HEK293 (cell line): ENCODE data around the gene ZNF84.
A peak's percentile ranks its signal among the peaks of the same experiment; 100 is the strongest.

Experiments used
- CTCF ChIA-PET: fragments of 350-600 bp; formaldehyde crosslinking; extraction: SDS; loops from one replicate; lab custom pipeline; 2021; ENCODE audit warnings: antibody characterized with exemption; lab: Yijun Ruan, JAX
- POLR2A ChIA-PET: fragments of 300-600 bp; formaldehyde crosslinking; extraction: SDS; loops from one replicate; lab custom pipeline; 2020; ENCODE audit warnings: antibody characterized with exemption, inconsistent platforms; lab: Yijun Ruan, JAX
- H3K27ac ChIP-seq: fragments of 200-500 bp; sonication (Bioruptor generic); 2 replicates; pipeline ENCODE4 v1.5.1; 2014; ENCODE audit warnings: low read depth, low read length, control low read depth, inconsistent platforms; ENCODE audit errors: extremely low read depth
- H3K36me3 ChIP-seq, 2 experiments: fragments of 200-500 bp in 1 of 2; sonication (Bioruptor generic) in 1 of 2; 1 replicate in 1 of 2; 2 replicates in 1 of 2; pipeline ENCODE4 v1.5.1; 2014 to 2017; ENCODE audit warnings: inconsistent platforms in 2 of 2, low read length in 2 of 2; ENCODE audit not compliant: control insufficient read depth in 2 of 2, insufficient read depth in 1 of 2
- H3K4me1 ChIP-seq: fragments of 200-500 bp; sonication (Bioruptor generic); 2 replicates; pipeline ENCODE4 v1.5.1; 2014; ENCODE audit warnings: mild to moderate bottlenecking, low read length, inconsistent platforms; ENCODE audit not compliant: control insufficient read depth, insufficient read depth
- H3K4me3 ChIP-seq: 2 replicates; pipeline ENCODE4 v1.5.1; 2011; ENCODE audit warnings: low read depth, mild to moderate bottlenecking, control low read depth, low read length, moderate library complexity
- H3K9me3 ChIP-seq: fragments of 200-500 bp; sonication (Bioruptor generic); 2 replicates; pipeline ENCODE4 v1.5.1; 2014; ENCODE audit warnings: low read depth, low read length, inconsistent platforms; ENCODE audit not compliant: control insufficient read depth, insufficient read depth
- HOXA7 ChIP-seq: sonication (generic); formaldehyde crosslinking; IDR thresholded peaks from 2 replicates; pipeline ENCODE4 v1.8.1; 2022; ENCODE audit warnings: missing genetic modification reagents, borderline replicate concordance
- SETDB1 ChIP-seq: IDR thresholded peaks from one replicate; pipeline ENCODE4 v1.6.1; 2017; ENCODE audit warnings: mild to moderate bottlenecking, low read length, moderate library complexity, mixed read lengths; ENCODE audit not compliant: insufficient read length
- TRIM28 ChIP-seq: IDR thresholded peaks from 2 replicates; pipeline ENCODE4 v1.6.1; 2011; ENCODE audit warnings: low read length, control low read depth, borderline replicate concordance
- ZNF274 ChIP-seq, 2 experiments: fragments of 200-500 bp in 1 of 2; fragments of 450-650 bp in 1 of 2; sonication (Bioruptor generic) in 1 of 2; formaldehyde crosslinking in 1 of 2; IDR thresholded peaks; 2 replicates each; pipeline versions ENCODE4 v1.5.1 to v1.6.1; 2014 to 2016; ENCODE audit warnings: borderline replicate concordance in 1 of 2, inconsistent platforms in 1 of 2, low read length in 1 of 2, missing biosample characterization in 1 of 2, missing genetic modification characterization in 1 of 2
- ZNF335 ChIP-seq: fragments of 450-650 bp; formaldehyde crosslinking; conservative IDR thresholded peaks from 2 replicates; pipeline ENCODE4 v1.5.1; 2016; ENCODE audit warnings: missing biosample characterization, missing genetic modification characterization
- ZNF843 ChIP-seq: fragments of 450-650 bp; formaldehyde crosslinking; IDR thresholded peaks from 2 replicates; pipeline ENCODE4 v1.5.1; 2016; ENCODE audit warnings: missing biosample characterization, missing genetic modification characterization
- TF ChIP-seq, protein P1 (sequence below): fragments of 450-650 bp; formaldehyde crosslinking; IDR thresholded peaks from 2 replicates; pipeline ENCODE4 v1.5.1; 2016; ENCODE audit warnings: missing biosample characterization, missing genetic modification characterization, borderline replicate concordance
- TF ChIP-seq, protein P2 (sequence below): fragments of 450-650 bp; formaldehyde crosslinking; conservative IDR thresholded peaks from 2 replicates; pipeline ENCODE4 v1.5.1; 2016; ENCODE audit warnings: low read depth, missing biosample characterization, missing genetic modification characterization

The ZNF84 gene

DNA sequence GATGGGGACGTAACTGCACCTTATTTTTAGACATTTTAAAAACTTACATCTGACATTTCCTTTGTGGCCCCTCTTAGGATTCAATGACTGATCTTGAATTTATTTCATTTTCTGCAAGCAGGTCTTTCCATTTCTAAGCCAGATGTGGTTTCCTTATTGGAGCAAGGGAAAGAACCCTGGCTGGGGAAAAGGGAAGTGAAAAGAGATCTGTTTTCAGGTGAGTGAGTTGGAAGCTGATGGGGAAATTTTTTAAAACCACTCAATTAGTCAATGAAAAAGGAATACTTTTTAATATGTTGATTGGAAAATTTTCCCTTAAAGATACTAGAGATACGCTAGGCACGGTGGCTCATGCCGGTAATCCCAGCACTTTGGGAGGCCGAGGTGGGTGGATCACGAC is 46.0 kb downstream of the ZNF84 start:
- peaks cover 5% of the 10 kb centered on the region for H3K9me3 ChIP-seq
- TF ChIP-seq ZNF843 (tag by site-specific recombination) = no peak
- POLR2A ChIA-PET = interaction anchor here (0.6 kb wide), 1 partner anchor 46 kb away, joined by 3 read pairs; the partner anchor contains the start of gene ZNF84
- H3K36me3 ChIP-seq = peaks cover 53 to 67% of the 10 kb centered on the region in 2 experiments
- H3K27ac ChIP-seq = no peak overlapping the region
- no peak overlapping the region for H3K4me3 ChIP-seq
- no peaks in the 10 kb centered on the region for H3K4me1 ChIP-seq
- CTCF ChIA-PET = no interaction called here

DNA sequence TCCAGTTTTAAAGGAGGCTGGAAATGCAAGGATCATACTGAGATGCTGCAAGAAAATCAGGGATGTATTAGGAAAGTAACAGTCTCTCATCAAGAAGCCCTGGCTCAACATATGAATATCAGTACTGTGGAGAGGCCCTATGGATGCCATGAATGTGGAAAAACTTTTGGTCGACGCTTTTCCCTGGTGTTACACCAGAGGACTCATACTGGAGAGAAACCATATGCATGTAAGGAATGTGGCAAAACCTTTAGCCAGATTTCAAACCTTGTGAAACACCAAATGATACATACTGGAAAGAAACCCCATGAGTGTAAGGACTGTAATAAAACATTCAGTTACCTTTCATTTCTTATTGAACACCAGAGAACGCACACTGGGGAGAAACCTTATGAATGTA is 68.3 kb downstream of the ZNF84 start:
- Histone ChIP-seq H3K36me3 (peaks cover 12 to 57% of the 10 kb centered on the region in 2 experiments), H3K4me3 (no peak overlapping the region), H3K4me1 (no peaks in the 10 kb centered on the region), H3K9me3 (peaks cover 3% of the 10 kb centered on the region), H3K27ac (no peak overlapping the region)
- ChIA-PET CTCF (no interaction called here), POLR2A (no interaction called here)
- peak; percentile 80; the same call in 1 of the 2 replicates for TF ChIP-seq ZNF274 (IDR thresholded peaks at IDR 0.05; ENCODE audit: low read length)
- peak; percentile 95 for TF ChIP-seq ZNF274 (tag by site-specific recombination; IDR thresholded peaks at IDR 0.05; ENCODE audit: borderline replicate concordance)
- TF ChIP-seq, protein P1, sequence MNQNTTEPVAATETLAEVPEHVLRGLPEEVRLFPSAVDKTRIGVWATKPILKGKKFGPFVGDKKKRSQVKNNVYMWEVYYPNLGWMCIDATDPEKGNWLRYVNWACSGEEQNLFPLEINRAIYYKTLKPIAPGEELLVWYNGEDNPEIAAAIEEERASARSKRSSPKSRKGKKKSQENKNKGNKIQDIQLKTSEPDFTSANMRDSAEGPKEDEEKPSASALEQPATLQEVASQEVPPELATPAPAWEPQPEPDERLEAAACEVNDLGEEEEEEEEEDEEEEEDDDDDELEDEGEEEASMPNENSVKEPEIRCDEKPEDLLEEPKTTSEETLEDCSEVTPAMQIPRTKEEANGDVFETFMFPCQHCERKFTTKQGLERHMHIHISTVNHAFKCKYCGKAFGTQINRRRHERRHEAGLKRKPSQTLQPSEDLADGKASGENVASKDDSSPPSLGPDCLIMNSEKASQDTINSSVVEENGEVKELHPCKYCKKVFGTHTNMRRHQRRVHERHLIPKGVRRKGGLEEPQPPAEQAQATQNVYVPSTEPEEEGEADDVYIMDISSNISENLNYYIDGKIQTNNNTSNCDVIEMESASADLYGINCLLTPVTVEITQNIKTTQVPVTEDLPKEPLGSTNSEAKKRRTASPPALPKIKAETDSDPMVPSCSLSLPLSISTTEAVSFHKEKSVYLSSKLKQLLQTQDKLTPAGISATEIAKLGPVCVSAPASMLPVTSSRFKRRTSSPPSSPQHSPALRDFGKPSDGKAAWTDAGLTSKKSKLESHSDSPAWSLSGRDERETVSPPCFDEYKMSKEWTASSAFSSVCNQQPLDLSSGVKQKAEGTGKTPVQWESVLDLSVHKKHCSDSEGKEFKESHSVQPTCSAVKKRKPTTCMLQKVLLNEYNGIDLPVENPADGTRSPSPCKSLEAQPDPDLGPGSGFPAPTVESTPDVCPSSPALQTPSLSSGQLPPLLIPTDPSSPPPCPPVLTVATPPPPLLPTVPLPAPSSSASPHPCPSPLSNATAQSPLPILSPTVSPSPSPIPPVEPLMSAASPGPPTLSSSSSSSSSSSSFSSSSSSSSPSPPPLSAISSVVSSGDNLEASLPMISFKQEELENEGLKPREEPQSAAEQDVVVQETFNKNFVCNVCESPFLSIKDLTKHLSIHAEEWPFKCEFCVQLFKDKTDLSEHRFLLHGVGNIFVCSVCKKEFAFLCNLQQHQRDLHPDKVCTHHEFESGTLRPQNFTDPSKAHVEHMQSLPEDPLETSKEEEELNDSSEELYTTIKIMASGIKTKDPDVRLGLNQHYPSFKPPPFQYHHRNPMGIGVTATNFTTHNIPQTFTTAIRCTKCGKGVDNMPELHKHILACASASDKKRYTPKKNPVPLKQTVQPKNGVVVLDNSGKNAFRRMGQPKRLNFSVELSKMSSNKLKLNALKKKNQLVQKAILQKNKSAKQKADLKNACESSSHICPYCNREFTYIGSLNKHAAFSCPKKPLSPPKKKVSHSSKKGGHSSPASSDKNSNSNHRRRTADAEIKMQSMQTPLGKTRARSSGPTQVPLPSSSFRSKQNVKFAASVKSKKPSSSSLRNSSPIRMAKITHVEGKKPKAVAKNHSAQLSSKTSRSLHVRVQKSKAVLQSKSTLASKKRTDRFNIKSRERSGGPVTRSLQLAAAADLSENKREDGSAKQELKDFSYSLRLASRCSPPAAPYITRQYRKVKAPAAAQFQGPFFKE (tag by site-specific recombination) = no peak

DNA sequence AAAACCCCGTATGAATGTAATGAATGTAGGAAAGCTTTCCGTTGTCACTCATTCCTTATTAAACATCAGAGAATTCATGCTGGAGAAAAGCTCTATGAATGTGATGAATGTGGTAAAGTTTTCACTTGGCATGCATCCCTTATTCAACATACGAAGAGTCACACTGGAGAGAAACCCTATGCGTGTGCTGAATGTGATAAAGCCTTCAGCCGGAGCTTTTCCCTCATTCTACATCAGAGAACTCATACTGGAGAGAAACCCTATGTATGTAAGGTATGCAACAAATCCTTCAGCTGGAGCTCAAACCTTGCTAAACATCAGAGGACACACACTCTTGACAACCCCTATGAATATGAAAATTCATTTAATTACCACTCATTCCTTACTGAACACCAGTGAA is 68.9 kb downstream of the ZNF84 start:
- Histone ChIP-seq H3K9me3 (peaks cover 3% of the 10 kb centered on the region), H3K4me1 (no peaks in the 10 kb centered on the region), H3K4me3 (no peak overlapping the region), H3K27ac (no peak overlapping the region), H3K36me3 (peaks cover 12 to 51% of the 10 kb centered on the region in 2 experiments)
- ChIA-PET POLR2A (no interaction called here), CTCF (no interaction called here)
- TF ChIP-seq ZNF274 (IDR thresholded peaks at IDR 0.05; ENCODE audit: low read length) = peak; percentile 93
- TF ChIP-seq ZNF274 (tag by site-specific recombination; IDR thresholded peaks at IDR 0.05; ENCODE audit: borderline replicate concordance) = peak; percentile 98
- TF ChIP-seq TRIM28 = peak; percentile 88; the same call in 1 of the 2 replicates
- TF ChIP-seq ZNF335 (tag by site-specific recombination) = no peak
- TF ChIP-seq, protein P2, sequence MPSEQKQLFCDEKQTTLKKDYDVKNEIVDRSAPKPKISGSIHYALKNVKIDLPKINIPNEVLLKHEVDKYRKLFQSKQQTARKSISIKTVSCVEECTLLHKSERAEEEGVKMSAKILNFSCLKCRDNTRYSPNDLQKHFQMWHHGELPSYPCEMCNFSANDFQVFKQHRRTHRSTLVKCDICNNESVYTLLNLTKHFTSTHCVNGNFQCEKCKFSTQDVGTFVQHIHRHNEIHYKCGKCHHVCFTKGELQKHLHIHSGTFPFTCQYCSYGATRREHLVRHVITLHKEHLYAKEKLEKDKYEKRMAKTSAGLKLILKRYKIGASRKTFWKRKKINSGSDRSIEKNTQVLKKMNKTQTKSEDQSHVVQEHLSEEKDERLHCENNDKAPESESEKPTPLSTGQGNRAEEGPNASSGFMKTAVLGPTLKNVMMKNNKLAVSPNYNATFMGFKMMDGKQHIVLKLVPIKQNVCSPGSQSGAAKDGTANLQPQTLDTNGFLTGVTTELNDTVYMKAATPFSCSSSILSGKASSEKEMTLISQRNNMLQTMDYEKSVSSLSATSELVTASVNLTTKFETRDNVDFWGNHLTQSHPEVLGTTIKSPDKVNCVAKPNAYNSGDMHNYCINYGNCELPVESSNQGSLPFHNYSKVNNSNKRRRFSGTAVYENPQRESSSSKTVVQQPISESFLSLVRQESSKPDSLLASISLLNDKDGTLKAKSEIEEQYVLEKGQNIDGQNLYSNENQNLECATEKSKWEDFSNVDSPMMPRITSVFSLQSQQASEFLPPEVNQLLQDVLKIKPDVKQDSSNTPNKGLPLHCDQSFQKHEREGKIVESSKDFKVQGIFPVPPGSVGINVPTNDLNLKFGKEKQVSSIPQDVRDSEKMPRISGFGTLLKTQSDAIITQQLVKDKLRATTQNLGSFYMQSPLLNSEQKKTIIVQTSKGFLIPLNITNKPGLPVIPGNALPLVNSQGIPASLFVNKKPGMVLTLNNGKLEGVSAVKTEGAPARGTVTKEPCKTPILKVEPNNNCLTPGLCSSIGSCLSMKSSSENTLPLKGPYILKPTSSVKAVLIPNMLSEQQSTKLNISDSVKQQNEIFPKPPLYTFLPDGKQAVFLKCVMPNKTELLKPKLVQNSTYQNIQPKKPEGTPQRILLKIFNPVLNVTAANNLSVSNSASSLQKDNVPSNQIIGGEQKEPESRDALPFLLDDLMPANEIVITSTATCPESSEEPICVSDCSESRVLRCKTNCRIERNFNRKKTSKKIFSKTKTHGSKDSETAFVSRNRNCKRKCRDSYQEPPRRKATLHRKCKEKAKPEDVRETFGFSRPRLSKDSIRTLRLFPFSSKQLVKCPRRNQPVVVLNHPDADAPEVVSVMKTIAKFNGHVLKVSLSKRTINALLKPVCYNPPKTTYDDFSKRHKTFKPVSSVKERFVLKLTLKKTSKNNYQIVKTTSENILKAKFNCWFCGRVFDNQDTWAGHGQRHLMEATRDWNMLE (tag by site-specific recombination) = peak; percentile 31; the same call in 1 of the 2 replicates
- peak; percentile 99 for TF ChIP-seq SETDB1
- no peak for TF ChIP-seq HOXA7 (CRISPR knock-in tag)
